ENCODE data around the gene C11orf65.

- TF ChIP-seq, protein P1, sequence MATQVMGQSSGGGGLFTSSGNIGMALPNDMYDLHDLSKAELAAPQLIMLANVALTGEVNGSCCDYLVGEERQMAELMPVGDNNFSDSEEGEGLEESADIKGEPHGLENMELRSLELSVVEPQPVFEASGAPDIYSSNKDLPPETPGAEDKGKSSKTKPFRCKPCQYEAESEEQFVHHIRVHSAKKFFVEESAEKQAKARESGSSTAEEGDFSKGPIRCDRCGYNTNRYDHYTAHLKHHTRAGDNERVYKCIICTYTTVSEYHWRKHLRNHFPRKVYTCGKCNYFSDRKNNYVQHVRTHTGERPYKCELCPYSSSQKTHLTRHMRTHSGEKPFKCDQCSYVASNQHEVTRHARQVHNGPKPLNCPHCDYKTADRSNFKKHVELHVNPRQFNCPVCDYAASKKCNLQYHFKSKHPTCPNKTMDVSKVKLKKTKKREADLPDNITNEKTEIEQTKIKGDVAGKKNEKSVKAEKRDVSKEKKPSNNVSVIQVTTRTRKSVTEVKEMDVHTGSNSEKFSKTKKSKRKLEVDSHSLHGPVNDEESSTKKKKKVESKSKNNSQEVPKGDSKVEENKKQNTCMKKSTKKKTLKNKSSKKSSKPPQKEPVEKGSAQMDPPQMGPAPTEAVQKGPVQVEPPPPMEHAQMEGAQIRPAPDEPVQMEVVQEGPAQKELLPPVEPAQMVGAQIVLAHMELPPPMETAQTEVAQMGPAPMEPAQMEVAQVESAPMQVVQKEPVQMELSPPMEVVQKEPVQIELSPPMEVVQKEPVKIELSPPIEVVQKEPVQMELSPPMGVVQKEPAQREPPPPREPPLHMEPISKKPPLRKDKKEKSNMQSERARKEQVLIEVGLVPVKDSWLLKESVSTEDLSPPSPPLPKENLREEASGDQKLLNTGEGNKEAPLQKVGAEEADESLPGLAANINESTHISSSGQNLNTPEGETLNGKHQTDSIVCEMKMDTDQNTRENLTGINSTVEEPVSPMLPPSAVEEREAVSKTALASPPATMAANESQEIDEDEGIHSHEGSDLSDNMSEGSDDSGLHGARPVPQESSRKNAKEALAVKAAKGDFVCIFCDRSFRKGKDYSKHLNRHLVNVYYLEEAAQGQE (IDR thresholded peaks at IDR 0.05; ENCODE audit: insufficient read depth in 1 of 2, low read depth in 2 of 2, low read length in 2 of 2), result no peak
- TF ChIP-seq TAF1 (IDR thresholded peaks at IDR 0.05; ENCODE audit: borderline replicate concordance, insufficient read depth, low read length) (no peak), POLR2AphosphoS5 (IDR thresholded peaks at IDR 0.05; ENCODE audit: low read depth, low read length) (no peak), SIN3A (IDR thresholded peaks at IDR 0.05; ENCODE audit: borderline replicate concordance, insufficient read depth, low read length) (no peak)
Measured at GRCh38 chr11:108472681-108473080, 5.4 kb upstream of the C11orf65 start.

Data from PFSK-1 (cell line).